HEK293T (cell line): Measurements from ENCODE around the gene SWI5.

Experiments used
- CTCF ChIA-PET: fragments of 350-600 bp; formaldehyde crosslinking; extraction: SDS; loops from one replicate; lab custom pipeline; 2021; ENCODE audit warnings: antibody characterized with exemption, inconsistent platforms; lab: Yijun Ruan, JAX
- POLR2A ChIA-PET: fragments of 350-600 bp; formaldehyde crosslinking; extraction: SDS; loops from one replicate; lab custom pipeline; 2020; ENCODE audit warnings: antibody characterized with exemption, inconsistent platforms; lab: Yijun Ruan, JAX
- DNase-seq: peaks from one replicate; pipeline ENCODE4 v3.0.0; 2012; ENCODE audit warnings: mixed read lengths; ENCODE audit errors: extremely low spot score
- ARNT ChIP-seq: fragments of 450-650 bp; IDR thresholded peaks from 2 replicates; pipeline ENCODE4 v1.6.1; 2017; ENCODE audit warnings: mild to moderate bottlenecking
- BHLHE40 ChIP-seq: fragments of 450-650 bp; IDR thresholded peaks from 2 replicates; pipeline ENCODE4 v1.6.1; 2016; ENCODE audit warnings: mild to moderate bottlenecking, moderate library complexity, borderline replicate concordance
- CTBP1 ChIP-seq: fragments of 450-650 bp; IDR thresholded peaks from 2 replicates; pipeline ENCODE4 v1.6.1; 2016; ENCODE audit warnings: borderline replicate concordance
- ELF4 ChIP-seq: fragments of 450-650 bp; IDR thresholded peaks from 2 replicates; pipeline ENCODE4 v1.6.1; 2017; ENCODE audit warnings: antibody characterized with exemption
- FOXA1 ChIP-seq: fragments of 450-650 bp; IDR thresholded peaks from 2 replicates; pipeline ENCODE4 v1.6.1; 2016; ENCODE audit warnings: mild to moderate bottlenecking
- FOXK2 ChIP-seq: fragments of 450-650 bp; IDR thresholded peaks from 2 replicates; pipeline ENCODE4 v1.6.1; 2016; ENCODE audit warnings: mild to moderate bottlenecking
- FOXM1 ChIP-seq: fragments of 450-650 bp; IDR thresholded peaks from 2 replicates; pipeline ENCODE4 v1.6.1; 2017; ENCODE audit warnings: mild to moderate bottlenecking, borderline replicate concordance
- HDGF ChIP-seq: fragments of 450-650 bp; IDR thresholded peaks from 2 replicates; pipeline ENCODE4 v1.6.1; 2017; ENCODE audit warnings: antibody characterized with exemption, borderline replicate concordance
- L3MBTL2 ChIP-seq: fragments of 450-650 bp; conservative IDR thresholded peaks from 2 replicates; pipeline ENCODE4 v1.6.1; 2016; ENCODE audit warnings: mild to moderate bottlenecking
- LEF1 ChIP-seq: fragments of 450-650 bp; IDR thresholded peaks from 2 replicates; pipeline ENCODE4 v1.6.1; 2017; ENCODE audit warnings: mild to moderate bottlenecking, borderline replicate concordance
- NFRKB ChIP-seq: fragments of 450-650 bp; IDR thresholded peaks from 2 replicates; pipeline ENCODE4 v1.6.1; 2016; ENCODE audit warnings: mild to moderate bottlenecking, moderate library complexity
- PKNOX1 ChIP-seq: fragments of 450-650 bp; IDR thresholded peaks from 2 replicates; pipeline ENCODE4 v1.6.1; 2016
- SP1 ChIP-seq: fragments of 450-650 bp; IDR thresholded peaks from 2 replicates; pipeline ENCODE4 v1.6.1; 2017
- SUZ12 ChIP-seq: fragments of 450-650 bp; IDR thresholded peaks from 2 replicates; pipeline ENCODE4 v1.6.1; 2016; ENCODE audit warnings: mild to moderate bottlenecking
- TARDBP ChIP-seq: fragments of 450-650 bp; IDR thresholded peaks from 2 replicates; pipeline ENCODE4 v1.6.1; 2016
- ZNF384 ChIP-seq: fragments of 450-650 bp; IDR thresholded peaks from 2 replicates; pipeline ENCODE4 v1.6.1; 2016

Gene SWI5

GRCh38 chr9:128292009-128292408 is 15.9 kb downstream of the SWI5 start:
- no peak for DNase-seq
- ChIA-PET CTCF (interaction anchor here (1.0 kb wide), 1 partner anchor 128 kb away, joined by 3 read pairs; no protein-coding TSS in a partner anchor), POLR2A (interaction anchor here (0.8 kb wide), 1 partner anchor 16 kb away, joined by 5 read pairs; the partner anchor contains the start of genes GOLGA2 and SWI5)
- no peak for TF ChIP-seq L3MBTL2
- TF ChIP-seq BHLHE40: no peak
- TF ChIP-seq PKNOX1: no peak
- TF ChIP-seq SUZ12: no peak
- TF ChIP-seq ZNF384: no peak
- TF ChIP-seq CTBP1: no peak
- no peak for TF ChIP-seq FOXM1
- TF ChIP-seq LEF1: no peak
- no peak for TF ChIP-seq SP1
- no peak for TF ChIP-seq FOXK2
- no peak for TF ChIP-seq NFRKB
- no peak for TF ChIP-seq ARNT
- TF ChIP-seq TARDBP: no peak
- no peak for TF ChIP-seq ELF4
- no peak for TF ChIP-seq FOXA1
- no peak for TF ChIP-seq HDGF

- CTCF ChIA-PET: no interaction called here
- no peak for DNase-seq
- no peak for TF ChIP-seq ZNF384
- no peak for TF ChIP-seq NFRKB
- TF ChIP-seq TARDBP: no peak
- TF ChIP-seq SP1: no peak
- no peak for TF ChIP-seq FOXK2
- TF ChIP-seq BHLHE40: no peak
- TF ChIP-seq FOXA1: no peak
- no peak for TF ChIP-seq CTBP1
- no peak for TF ChIP-seq ARNT
- TF ChIP-seq FOXM1: no peak
- no peak for TF ChIP-seq HDGF
- no peak for TF ChIP-seq LEF1
- no peak for TF ChIP-seq PKNOX1
- TF ChIP-seq L3MBTL2: no peak
- POLR2A ChIA-PET: interaction anchor here (1.0 kb wide), 1 partner anchor 17 kb away, joined by 3 read pairs; the partner anchor contains the start of genes GOLGA2 and SWI5
Measured at GRCh38 chr9:128293091-128293490, 17.0 kb downstream of the SWI5 start.

- DNase-seq: no peak
- ChIA-PET CTCF (interaction anchor here (0.7 kb wide), 1 partner anchor 33 kb away, joined by 3 read pairs; no protein-coding TSS in a partner anchor), POLR2A (interaction anchor here (1.0 to 1.5 kb wide), 2 partner anchors 18 kb away, joined by 3 read pairs; partner anchors contain the start of genes GOLGA2 and SWI5)
- TF ChIP-seq ARNT (no peak), ZNF384 (no peak), CTBP1 (no peak), FOXK2 (no peak)
Measured at GRCh38 chr9:128294142-128294541, 18.1 kb downstream of the SWI5 start.

GRCh38 chr9:128296340-128297220 is 20.5 kb downstream of the SWI5 start:
- POLR2A ChIA-PET: interaction anchor here (0.8 kb wide), 1 partner anchor 10 kb away, joined by 3 read pairs; no protein-coding TSS in a partner anchor
- CTCF ChIA-PET: interaction anchor here (0.8 to 2.5 kb wide), 2 partner anchors 45 to 50 kb away, joined by 3 to 10 read pairs; no protein-coding TSS in a partner anchor
- DNase-seq: no peak
- no peak for TF ChIP-seq ELF4
- TF ChIP-seq PKNOX1: no peak
- no peak for TF ChIP-seq L3MBTL2
- no peak for TF ChIP-seq HDGF
- TF ChIP-seq ZNF384: no peak
- no peak for TF ChIP-seq ARNT
- no peak for TF ChIP-seq FOXK2
- TF ChIP-seq SP1: no peak
- no peak for TF ChIP-seq TARDBP
- TF ChIP-seq FOXM1: no peak
- no peak for TF ChIP-seq SUZ12
- TF ChIP-seq NFRKB: no peak
- no peak for TF ChIP-seq FOXA1
- no peak for TF ChIP-seq BHLHE40
- no peak for TF ChIP-seq LEF1
- no peak for TF ChIP-seq CTBP1

GRCh38 chr9:128297221-128297773 is 21.2 kb downstream of the SWI5 start:
- no peak for DNase-seq
- no peak for TF ChIP-seq SUZ12
- no peak for TF ChIP-seq PKNOX1
- TF ChIP-seq SP1: no peak
- TF ChIP-seq FOXK2: no peak
- no peak for TF ChIP-seq L3MBTL2
- no peak for TF ChIP-seq BHLHE40
- TF ChIP-seq FOXA1: no peak
- POLR2A ChIA-PET: interaction anchor here (0.8 kb wide), 1 partner anchor 10 kb away, joined by 3 read pairs; no protein-coding TSS in a partner anchor
- CTCF ChIA-PET: interaction anchor here (0.8 to 2.5 kb wide), 3 partner anchors 44 to 104 kb away, joined by 3 to 10 read pairs (median 4); no protein-coding TSS in a partner anchor
